Spinal cord (tissue), 10 donors: ENCODE data around the gene MRNIP. TPM values are rescaled to one million over a fixed set of nuclear protein-coding genes. Genes with fewer than 3 reads are reported as not detected.

Experiments used
- DNase-seq, 6 donors: peaks; one replicate each; pipeline versions ENCODE4 v3.0.0 to v3.0.0-alpha.2; 2013 to 2015; ENCODE audit warnings: low spot score in 6 of 6, low read depth in 4 of 6
- H3K27ac ChIP-seq: one replicate; pipeline ENCODE4 v1.5.1; 2013; ENCODE audit warnings: low read depth, low read length, control low read depth
- H3K27me3 ChIP-seq: one replicate; pipeline ENCODE4 v1.6.1; 2013; ENCODE audit warnings: low read length; ENCODE audit not compliant: control insufficient read depth, insufficient read depth
- H3K36me3 ChIP-seq: one replicate; pipeline ENCODE4 v1.6.1; 2013; ENCODE audit warnings: low read length; ENCODE audit not compliant: control insufficient read depth, insufficient read depth
- H3K4me1 ChIP-seq: one replicate; pipeline ENCODE4 v1.6.1; 2013; ENCODE audit warnings: low read length; ENCODE audit not compliant: control insufficient read depth, insufficient read depth
- H3K4me3 ChIP-seq: one replicate; pipeline ENCODE4 v1.5.1; 2013; ENCODE audit warnings: low read depth, low read length, control low read depth
- H3K9me3 ChIP-seq: one replicate; pipeline ENCODE4 v1.6.1; 2013; ENCODE audit warnings: low read length; ENCODE audit not compliant: control insufficient read depth, insufficient read depth
- WGBS: methylation state at CpG from one replicate; pipeline ENCODE4 v1.1.5; 2013; ENCODE audit warnings: missing lambda C conversion rate; ENCODE audit not compliant: insufficient coverage; 5-methylcytosine and 5-hydroxymethylcytosine counted together
- polyA plus RNA-seq, 2 donors: library from polyadenylated mRNA; unstranded; fragments of 120-200 nt; gene quantifications; one replicate each; pipeline ENCODE4 v1.2.1, GENCODE V29; 2013; ENCODE audit not compliant: insufficient read length in 2 of 2
- total RNA-seq, 2 donors: library from RNA; depleted of rRNA in 1 of 2; stranded (reverse); fragments of 120-200 nt in 1 of 2; fragments of >200 nt in 1 of 2; gene quantifications; one replicate each; pipeline versions ENCODE4 v1.2.3 to v1.2.4, GENCODE V29; 2013 to 2014
- donor health status: healthy.

The MRNIP gene
- total and polyA plus RNA-seq, 4 donors = 26.3 to 53.9 (median 42.3) TPM

- Histone ChIP-seq H3K27ac (no peak overlapping the region), H3K9me3 (no peaks in the 10 kb centered on the region), H3K4me1 (peaks cover 2% of the 10 kb centered on the region), H3K4me3 (no peak overlapping the region), H3K27me3 (no peaks in the 10 kb centered on the region), H3K36me3 (peaks cover 82% of the 10 kb centered on the region)
- DNase-seq = no peak
- WGBS = 20% methylated on average over 1 of the region's 8 CpGs
These were observed 24.5 kb downstream of the MRNIP start for GRCh38 chr5:179834120-179834519.

GRCh38 chr5:179833709-179834070, 24.9 kb downstream of the MRNIP start:
- DNase-seq = no peak
- 100% methylated on average over 1 of the region's 3 CpGs for WGBS
- no peaks in the 10 kb centered on the region for H3K27me3 ChIP-seq
- H3K4me3 ChIP-seq = no peak overlapping the region
- H3K9me3 ChIP-seq = no peaks in the 10 kb centered on the region
- no peak overlapping the region for H3K27ac ChIP-seq
- peaks cover 83% of the 10 kb centered on the region for H3K36me3 ChIP-seq
- peaks cover 4% of the 10 kb centered on the region for H3K4me1 ChIP-seq

GRCh38 chr5:179833056-179833708, 25.4 kb downstream of the MRNIP start:
- no peaks in the 10 kb centered on the region for H3K9me3 ChIP-seq
- DNase-seq = no peak
- no peaks in the 10 kb centered on the region for H3K27me3 ChIP-seq
- H3K4me3 ChIP-seq = no peak overlapping the region
- WGBS = 83% methylated on average over 22 of the region's 23 CpGs
- peaks cover 82% of the 10 kb centered on the region for H3K36me3 ChIP-seq
- H3K27ac ChIP-seq = no peak overlapping the region
- H3K4me1 ChIP-seq = peaks cover 4% of the 10 kb centered on the region

GRCh38 chr5:179832039-179832745, 26.4 kb downstream of the MRNIP start:
- Histone ChIP-seq H3K27me3 (no peaks in the 10 kb centered on the region), H3K36me3 (peaks cover 82% of the 10 kb centered on the region), H3K4me1 (peaks cover 4% of the 10 kb centered on the region), H3K9me3 (no peaks in the 10 kb centered on the region), H3K4me3 (no peak overlapping the region), H3K27ac (no peak overlapping the region)
- DNase-seq = no peak
- 94% methylated on average over 20 of the region's 20 CpGs for WGBS

GRCh38 chr5:179830818-179831468, 27.7 kb downstream of the MRNIP start:
- Histone ChIP-seq H3K4me3 (no peak overlapping the region), H3K4me1 (peaks cover 4% of the 10 kb centered on the region), H3K9me3 (no peaks in the 10 kb centered on the region), H3K27me3 (no peaks in the 10 kb centered on the region), H3K27ac (no peak overlapping the region), H3K36me3 (peaks cover 83% of the 10 kb centered on the region)
- WGBS = 93% methylated on average over 5 of the region's 7 CpGs
- DNase-seq = no peak

GRCh38 chr5:179829732-179830435, 28.7 kb downstream of the MRNIP start:
- no peaks in the 10 kb centered on the region for H3K27me3 ChIP-seq
- 92% methylated on average over 4 of the region's 7 CpGs for WGBS
- H3K4me1 ChIP-seq = peaks cover 4% of the 10 kb centered on the region
- H3K9me3 ChIP-seq = no peaks in the 10 kb centered on the region
- H3K4me3 ChIP-seq = no peak overlapping the region
- peaks cover 89% of the 10 kb centered on the region for H3K36me3 ChIP-seq
- no peak overlapping the region for H3K27ac ChIP-seq
- DNase-seq = no peak

GRCh38 chr5:179828756-179829421, 29.7 kb downstream of the MRNIP start:
- peaks cover 8% of the 10 kb centered on the region for H3K4me1 ChIP-seq
- H3K36me3 ChIP-seq = peaks cover 96% of the 10 kb centered on the region
- DNase-seq = no peak

GRCh38 chr5:179827680-179828079, 30.9 kb downstream of the MRNIP start:
- peaks cover 12% of the 10 kb centered on the region for H3K4me1 ChIP-seq
- peaks cover 94% of the 10 kb centered on the region for H3K36me3 ChIP-seq
- WGBS = 66% methylated on average over 9 of the region's 9 CpGs
- H3K27me3 ChIP-seq = no peaks in the 10 kb centered on the region
- no peak for DNase-seq
- no peak overlapping the region for H3K27ac ChIP-seq
- H3K4me3 ChIP-seq = no peak overlapping the region
- no peaks in the 10 kb centered on the region for H3K9me3 ChIP-seq

More at GRCh38 chr5:179828756-179829421, 29.7 kb downstream of the MRNIP start:
- H3K27ac ChIP-seq = no peak overlapping the region
- H3K9me3 ChIP-seq = no peaks in the 10 kb centered on the region
- no peaks in the 10 kb centered on the region for H3K27me3 ChIP-seq
- 95% methylated on average over 2 of the region's 3 CpGs for WGBS
- no peak overlapping the region for H3K4me3 ChIP-seq

GRCh38 chr5:179825655-179826182, 32.9 kb downstream of the MRNIP start:
- no peak for DNase-seq
- H3K4me1 ChIP-seq = peaks cover 24% of the 10 kb centered on the region
- 81% methylated on average over 11 of the region's 13 CpGs for WGBS
- no peak overlapping the region for H3K27ac ChIP-seq
- peaks cover 78% of the 10 kb centered on the region for H3K36me3 ChIP-seq
- H3K9me3 ChIP-seq = no peaks in the 10 kb centered on the region
- H3K27me3 ChIP-seq = no peaks in the 10 kb centered on the region
- no peak overlapping the region for H3K4me3 ChIP-seq
